OCI-LY1 (cell line): ENCODE data around the gene EFCAB10.

Experiments
- EZH2 ChIP-seq: fragments of 200-600 bp; sonication (generic), shearing (Covaris generic); IDR thresholded peaks from 2 replicates; pipeline ENCODE4 v1.8.0; 2017; ENCODE audit warnings: borderline replicate concordance, mixed run types, mild to moderate bottlenecking, antibody characterized with exemption, low read length, moderate library complexity, mixed read lengths
- TF ChIP-seq, protein P1 (sequence below): fragments of 200-600 bp; sonication (generic), shearing (Covaris generic); IDR thresholded peaks from 2 replicates; pipeline ENCODE4 v1.5.1; 2017; ENCODE audit warnings: mild to moderate bottlenecking, antibody characterized with exemption, low read length, moderate library complexity, mixed read lengths

DNA sequence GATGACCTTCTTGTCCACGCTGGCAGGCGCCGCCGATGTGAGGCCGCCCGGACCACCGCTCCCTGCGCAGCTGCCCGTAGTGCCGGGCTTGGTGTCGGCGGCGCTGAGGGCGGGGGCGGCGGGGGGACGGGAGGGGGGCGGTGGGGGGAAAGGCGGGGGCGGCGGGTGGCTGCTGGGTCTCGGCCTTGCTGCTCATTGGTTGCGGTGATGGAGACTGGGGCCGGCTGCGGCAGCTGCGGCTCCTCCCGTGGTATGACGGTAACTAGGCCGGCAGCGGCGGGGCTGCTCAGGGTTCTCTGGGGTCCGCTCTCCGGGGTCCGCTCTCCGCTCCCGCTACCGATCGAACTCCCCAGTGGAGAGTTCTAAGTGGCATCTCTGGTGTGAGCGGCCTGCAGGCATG lies 1.8 kb upstream of the EFCAB10 start:
- TF ChIP-seq, protein P1, sequence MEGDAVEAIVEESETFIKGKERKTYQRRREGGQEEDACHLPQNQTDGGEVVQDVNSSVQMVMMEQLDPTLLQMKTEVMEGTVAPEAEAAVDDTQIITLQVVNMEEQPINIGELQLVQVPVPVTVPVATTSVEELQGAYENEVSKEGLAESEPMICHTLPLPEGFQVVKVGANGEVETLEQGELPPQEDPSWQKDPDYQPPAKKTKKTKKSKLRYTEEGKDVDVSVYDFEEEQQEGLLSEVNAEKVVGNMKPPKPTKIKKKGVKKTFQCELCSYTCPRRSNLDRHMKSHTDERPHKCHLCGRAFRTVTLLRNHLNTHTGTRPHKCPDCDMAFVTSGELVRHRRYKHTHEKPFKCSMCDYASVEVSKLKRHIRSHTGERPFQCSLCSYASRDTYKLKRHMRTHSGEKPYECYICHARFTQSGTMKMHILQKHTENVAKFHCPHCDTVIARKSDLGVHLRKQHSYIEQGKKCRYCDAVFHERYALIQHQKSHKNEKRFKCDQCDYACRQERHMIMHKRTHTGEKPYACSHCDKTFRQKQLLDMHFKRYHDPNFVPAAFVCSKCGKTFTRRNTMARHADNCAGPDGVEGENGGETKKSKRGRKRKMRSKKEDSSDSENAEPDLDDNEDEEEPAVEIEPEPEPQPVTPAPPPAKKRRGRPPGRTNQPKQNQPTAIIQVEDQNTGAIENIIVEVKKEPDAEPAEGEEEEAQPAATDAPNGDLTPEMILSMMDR, result no peak
- TF ChIP-seq EZH2, result no peak
